Measurements from ENCODE around the gene APPL1.
"Not testable (repeated sequence)": the region's sequence is repeated elsewhere in the genome, so short reads cannot be mapped to it uniquely, and the experiment has no call there.

The APPL1 gene

DNA sequence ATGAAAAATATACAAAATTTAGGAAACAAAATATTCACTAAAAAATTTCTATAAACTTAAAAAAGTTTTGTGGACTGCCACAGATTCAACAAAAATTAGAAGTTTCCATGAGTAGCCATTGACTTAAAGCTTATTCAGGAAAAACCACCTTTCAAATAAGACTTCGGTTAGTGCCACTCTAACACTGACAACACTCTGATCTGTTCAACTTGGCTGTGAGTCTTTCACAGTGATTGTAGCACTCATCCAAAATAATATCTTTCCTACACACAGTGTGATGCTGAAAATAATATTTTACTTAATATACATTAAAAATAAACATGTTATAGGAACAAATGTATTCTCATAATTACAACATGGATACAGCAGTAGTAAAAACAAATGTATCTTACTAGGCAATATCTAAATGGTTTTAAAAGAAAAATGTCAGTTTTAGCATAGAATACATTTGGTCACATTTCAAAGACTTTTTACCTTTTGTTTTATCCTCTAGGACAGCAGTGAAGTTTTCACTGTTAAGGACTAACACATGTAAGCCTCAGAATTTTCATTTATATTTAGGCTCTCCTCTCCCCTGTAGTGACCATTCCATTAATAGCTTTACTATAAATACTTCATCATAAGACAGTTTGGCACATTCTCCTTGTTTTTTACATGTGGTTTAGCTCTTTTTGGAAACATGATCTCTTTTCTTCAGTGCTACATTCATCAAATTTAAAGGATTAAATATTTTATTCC, 64.8 kb downstream of the APPL1 start, which contains the start of gene ASB14:
ASB14 (minus strand) TSS at position 527 of the 738 bp plus-strand sequence. CDS start 652 bp downstream, outside the sequence.
- no peak within 1 kb of the TSS for H3K4me3 ChIP-seq (ENCODE audit: low read depth in 1 of 5, low read length in 5 of 5)
- H3K9me3 ChIP-seq (ENCODE audit: control insufficient read depth in 5 of 5, low read length in 5 of 5) = no peaks in the 10 kb centered on the region
- H3K27ac ChIP-seq (ENCODE audit: low read depth, low read length) = no peak within 1 kb of the TSS

DNA sequence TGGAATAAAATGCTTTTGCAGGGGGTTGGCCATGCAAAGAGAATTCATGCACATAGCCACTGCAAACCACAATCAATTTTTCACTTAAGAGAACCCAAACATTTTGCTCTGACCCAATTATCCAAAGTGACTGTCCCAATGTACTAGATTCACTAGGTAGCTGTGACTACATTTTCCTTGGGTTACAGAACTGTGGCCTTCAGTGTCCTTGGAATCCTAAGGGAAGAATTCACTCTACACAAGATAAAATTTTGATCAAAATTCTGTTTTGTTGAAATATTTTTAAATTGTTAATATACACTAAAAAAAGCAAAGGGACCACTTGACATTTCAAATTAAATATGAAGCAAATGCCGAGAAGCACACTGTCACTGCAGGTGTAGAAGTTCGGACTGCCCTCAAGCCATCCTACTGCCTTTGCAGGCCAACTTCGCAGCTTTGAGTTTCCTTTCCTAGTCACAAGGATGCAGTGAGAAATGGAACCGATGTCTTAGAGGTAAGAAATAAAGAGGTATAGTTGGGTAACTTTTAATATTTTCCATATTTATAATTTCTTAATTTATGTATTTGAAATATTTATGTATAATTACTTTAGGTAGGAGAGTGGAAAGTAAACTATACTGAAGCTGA, 65.5 kb downstream of the APPL1 start:
- no peak overlapping the region for H3K4me3 ChIP-seq (ENCODE audit: low read depth in 1 of 5, low read length in 5 of 5)
- no peaks in the 10 kb centered on the region for H3K27me3 ChIP-seq (ENCODE audit: control insufficient read depth in 5 of 5, insufficient read depth in 4 of 5, low read length in 5 of 5)
- H3K27ac ChIP-seq (ENCODE audit: low read depth, low read length) = no peak overlapping the region

More for the DNA sequence above, 64.8 kb downstream of the APPL1 start, which contains the start of gene ASB14:
- Histone ChIP-seq H3K27me3 (ENCODE audit: control insufficient read depth in 5 of 5, insufficient read depth in 4 of 5, low read length in 5 of 5) (no peaks in the 10 kb centered on the region), H3K4me1 (ENCODE audit: control insufficient read depth in 5 of 5, insufficient read depth in 5 of 5, low read length in 5 of 5) (no peaks in the 10 kb centered on the region), H3K36me3 (ENCODE audit: control insufficient read depth in 5 of 5, insufficient read depth in 5 of 5, low read length in 5 of 5) (no peaks in the 10 kb centered on the region), H3K9ac (ENCODE audit: low read length in 5 of 5) (no peak within 1 kb of the TSS)

DNA sequence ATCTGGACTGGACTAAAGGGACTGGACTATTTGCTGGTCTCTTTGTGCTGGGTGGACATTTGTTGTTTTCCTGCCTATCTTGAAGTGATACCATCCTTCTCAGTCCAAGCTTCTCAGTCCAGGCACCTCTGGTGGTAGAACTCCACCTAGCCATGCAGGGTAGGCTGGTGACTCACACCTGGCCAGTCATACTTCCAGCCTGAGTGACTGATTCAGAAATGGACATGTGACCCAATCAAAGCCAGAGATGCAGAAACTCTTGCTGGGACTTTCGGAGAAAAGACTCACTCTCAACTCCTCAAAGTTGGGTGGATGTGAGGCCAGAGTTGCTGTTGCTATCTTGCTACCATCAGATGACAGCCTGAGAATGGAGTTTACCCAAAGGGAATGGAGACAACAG, 70.5 kb downstream of the APPL1 start:
- no peak overlapping the region for H3K4me3 ChIP-seq (ENCODE audit: low read depth in 1 of 5, low read length in 5 of 5)
- peaks cover 0 to 2% (median 0%) of the 10 kb centered on the region in 5 donors for H3K27me3 ChIP-seq (ENCODE audit: control insufficient read depth in 5 of 5, insufficient read depth in 4 of 5, low read length in 5 of 5)
- H3K36me3 ChIP-seq (ENCODE audit: control insufficient read depth in 5 of 5, insufficient read depth in 5 of 5, low read length in 5 of 5) = no peaks in the 10 kb centered on the region
- H3K4me1 ChIP-seq (ENCODE audit: control insufficient read depth in 5 of 5, insufficient read depth in 5 of 5, low read length in 5 of 5) = no peaks in the 10 kb centered on the region
- H3K27ac ChIP-seq (ENCODE audit: low read depth, low read length) = no peak overlapping the region
- H3K9me3 ChIP-seq (ENCODE audit: control insufficient read depth in 5 of 5, low read length in 5 of 5) = no peaks in the 10 kb centered on the region
- no peak overlapping the region for H3K9ac ChIP-seq (ENCODE audit: low read length in 5 of 5)

More for the DNA sequence above, 65.5 kb downstream of the APPL1 start:
- no peak overlapping the region for H3K9ac ChIP-seq (ENCODE audit: low read length in 5 of 5)
- H3K4me1 ChIP-seq (ENCODE audit: control insufficient read depth in 5 of 5, insufficient read depth in 5 of 5, low read length in 5 of 5) = no peaks in the 10 kb centered on the region
- H3K36me3 ChIP-seq (ENCODE audit: control insufficient read depth in 5 of 5, insufficient read depth in 5 of 5, low read length in 5 of 5) = no peaks in the 10 kb centered on the region
- no peaks in the 10 kb centered on the region for H3K9me3 ChIP-seq (ENCODE audit: control insufficient read depth in 5 of 5, low read length in 5 of 5)

DNA sequence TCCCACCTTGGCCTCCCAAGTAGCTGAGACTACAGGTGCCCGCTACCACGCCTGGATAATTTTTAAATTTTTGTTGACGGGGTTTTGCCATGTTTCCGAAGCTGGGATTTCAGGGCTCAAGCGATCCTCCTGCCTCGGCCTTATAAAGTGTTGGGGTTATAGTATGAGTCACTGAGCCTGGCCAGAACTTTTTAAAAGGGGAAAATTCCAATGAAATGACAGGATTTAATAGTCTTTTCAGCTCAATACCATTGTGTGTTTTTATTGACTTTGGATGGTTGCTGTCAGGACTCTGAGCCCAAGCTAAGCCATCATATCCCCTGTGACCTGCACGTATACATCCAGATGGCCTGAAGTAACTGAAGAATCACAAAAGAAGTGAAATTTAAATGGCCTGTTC, 76.0 kb downstream of the APPL1 start:
- not testable (repeated sequence) for H3K27ac ChIP-seq (ENCODE audit: low read depth, low read length); H3K36me3 ChIP-seq (ENCODE audit: control insufficient read depth in 5 of 5, insufficient read depth in 5 of 5, low read length in 5 of 5); H3K27me3 ChIP-seq (ENCODE audit: control insufficient read depth in 5 of 5, insufficient read depth in 4 of 5, low read length in 5 of 5); H3K4me1 ChIP-seq (ENCODE audit: control insufficient read depth in 5 of 5, insufficient read depth in 5 of 5, low read length in 5 of 5); H3K4me3 ChIP-seq (ENCODE audit: low read depth in 1 of 5, low read length in 5 of 5); H3K9me3 ChIP-seq (ENCODE audit: control insufficient read depth in 5 of 5, low read length in 5 of 5); H3K9ac ChIP-seq (ENCODE audit: low read length in 5 of 5)

DNA sequence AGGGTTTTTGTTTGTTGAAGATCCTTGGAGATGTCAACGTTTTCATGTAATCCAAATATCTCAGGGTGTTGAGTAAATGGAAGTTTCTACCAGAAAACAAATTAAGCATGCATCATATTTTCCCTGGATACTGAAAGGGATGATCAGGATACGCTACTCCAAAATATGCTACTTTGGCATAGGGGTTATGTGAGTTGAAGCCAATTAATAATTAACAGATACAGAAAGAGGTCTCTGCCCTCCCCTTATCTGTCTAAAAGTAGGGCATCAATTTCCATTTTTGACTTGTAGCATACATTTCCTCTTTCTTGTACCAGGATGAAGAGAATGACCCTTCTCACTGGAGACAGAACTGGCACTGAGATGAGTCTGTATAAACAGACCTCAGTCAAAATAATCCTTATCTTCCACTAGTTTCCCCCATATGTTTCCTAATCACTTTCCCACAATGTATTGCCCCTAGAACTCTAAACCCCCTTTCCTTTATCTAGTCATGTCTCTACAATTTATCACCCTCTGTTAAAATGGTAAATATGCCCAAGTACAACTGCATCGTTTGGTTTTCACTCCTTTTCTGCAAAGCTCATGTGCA, 82.3 kb downstream of the APPL1 start:
- Histone ChIP-seq H3K9ac (ENCODE audit: low read length in 5 of 5) (no peak overlapping the region), H3K36me3 (ENCODE audit: control insufficient read depth in 5 of 5, insufficient read depth in 5 of 5, low read length in 5 of 5) (no peaks in the 10 kb centered on the region), H3K4me1 (ENCODE audit: control insufficient read depth in 5 of 5, insufficient read depth in 5 of 5, low read length in 5 of 5) (no peaks in the 10 kb centered on the region), H3K27ac (ENCODE audit: low read depth, low read length) (no peak overlapping the region), H3K4me3 (ENCODE audit: low read depth in 1 of 5, low read length in 5 of 5) (no peak overlapping the region), H3K9me3 (ENCODE audit: control insufficient read depth in 5 of 5, low read length in 5 of 5) (no peaks in the 10 kb centered on the region), H3K27me3 (ENCODE audit: control insufficient read depth in 5 of 5, insufficient read depth in 4 of 5, low read length in 5 of 5) (no peaks in the 10 kb centered on the region)

DNA sequence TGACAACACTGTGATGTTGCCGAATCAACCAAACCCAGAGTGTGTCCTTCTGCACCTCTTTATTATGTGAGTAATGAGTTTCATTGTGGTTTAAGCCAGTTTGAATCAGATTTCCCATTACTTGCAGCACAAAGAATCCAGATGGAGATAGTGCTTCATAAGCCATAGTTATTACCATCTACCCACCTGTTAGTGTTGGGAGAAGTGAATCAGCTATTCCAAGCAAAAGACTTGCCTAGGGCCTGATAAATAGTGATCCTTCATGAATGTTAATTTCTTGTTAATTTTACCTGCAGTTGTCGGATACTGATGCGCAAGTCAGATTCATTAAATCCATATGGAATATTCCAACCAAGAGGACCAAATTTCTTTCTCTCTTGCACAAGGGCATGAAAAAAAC, 86.7 kb downstream of the APPL1 start:
- Histone ChIP-seq H3K9ac (ENCODE audit: low read length in 5 of 5) (no peak overlapping the region), H3K9me3 (ENCODE audit: control insufficient read depth in 5 of 5, low read length in 5 of 5) (peaks cover 0 to 7% (median 6%) of the 10 kb centered on the region in 5 donors)

More for the DNA sequence above, 86.7 kb downstream of the APPL1 start:
- Histone ChIP-seq H3K36me3 (ENCODE audit: control insufficient read depth in 5 of 5, insufficient read depth in 5 of 5, low read length in 5 of 5) (no peaks in the 10 kb centered on the region), H3K27ac (ENCODE audit: low read depth, low read length) (no peak overlapping the region), H3K27me3 (ENCODE audit: control insufficient read depth in 5 of 5, insufficient read depth in 4 of 5, low read length in 5 of 5) (no peaks in the 10 kb centered on the region), H3K4me1 (ENCODE audit: control insufficient read depth in 5 of 5, insufficient read depth in 5 of 5, low read length in 5 of 5) (no peaks in the 10 kb centered on the region), H3K4me3 (ENCODE audit: low read depth in 1 of 5, low read length in 5 of 5) (no peak overlapping the region)

Data from subcutaneous abdominal adipose tissue (tissue), 5 donors.